ENCODE results near the gene STMN1. TPM values are rescaled to one million over a fixed set of nuclear protein-coding genes. Genes with fewer than 3 reads are reported as not detected.

The STMN1 gene
- total and polyA plus RNA-seq, 9 of the 15 experiments (the other 6 are each of a cell fraction or from before 2014, with no cell fraction given): 269 to 2,153 (median 595) TPM

GRCh38 chr1:25858906-25859789 is 47.1 kb downstream of the STMN1 start, which contains the start of gene AUNIP (continued):
- TF ChIP-seq RAD21 (CRISPR knock-in tag; conservative IDR thresholded peaks at IDR 0.05 in 1 of 2, IDR thresholded peaks at IDR 0.05 in 1 of 2) (peak in 1 of 2 experiments; percentile 23; a peak in 1 of 4 replicates), MNT (conservative IDR thresholded peaks at IDR 0.05) (peak; percentile 62 to 92), ZNF395 (CRISPR knock-in tag; IDR thresholded peaks at IDR 0.05) (peak; percentile 79), STAG1 (CRISPR knock-in tag; IDR thresholded peaks at IDR 0.05; ENCODE audit: borderline replicate concordance) (no peak), SRSF7 (optimal IDR thresholded peaks at IDR 0.05; ENCODE audit: low read depth, low read length) (no peak), GABPB1 (CRISPR knock-in tag; IDR thresholded peaks at IDR 0.05) (peak; percentile 72; the same call in 1 of the 2 replicates), CHD1 (IDR thresholded peaks at IDR 0.05; ENCODE audit: low read length) (no peak), PTTG1 (tag; IDR thresholded peaks at IDR 0.05; ENCODE audit: low read depth) (no peak), ZEB2 (IDR thresholded peaks at IDR 0.05) (peak; percentile 78), USF1 (CRISPR knock-in tag; IDR thresholded peaks at IDR 0.05) (no peak; the same call in 1 of the 2 replicates), EP300 (IDR thresholded peaks at IDR 0.05; ENCODE audit: low read length) (0 out of 2 replicates have a peak, but pooled peaks have one; percentile 2), RNF2 (IDR thresholded peaks at IDR 0.05) (peak; percentile 73; the same call in 1 of the 2 replicates), SOX6 (IDR thresholded peaks at IDR 0.05) (peak; percentile 58), ZNF785 (CRISPR knock-in tag; IDR thresholded peaks at IDR 0.05) (no peak), SLC30A9 (CRISPR knock-in tag; IDR thresholded peaks at IDR 0.05) (no peak), MXD1 (CRISPR knock-in tag; IDR thresholded peaks at IDR 0.05; ENCODE audit: borderline replicate concordance, poor library complexity, severe bottlenecking) (peak; percentile 73), CTCF (IDR thresholded peaks at IDR 0.05 in 2 of 3, conservative IDR thresholded peaks at IDR 0.05 in 1 of 3; ENCODE audit: insufficient read depth in 2 of 3, low read depth in 1 of 3, low read length in 3 of 3) (0 out of 6 replicates have a peak, but pooled peaks of 2 of the 3 experiments have one; percentile 12 to 15), NEUROD1 (IDR thresholded peaks at IDR 0.05; ENCODE audit: borderline replicate concordance, low read depth, low read length, partially characterized antibody) (peak; percentile 57)
